Suprapubic skin (tissue), 4 donors: ENCODE results near the gene KAZN. TPM values are rescaled to one million over a fixed set of nuclear protein-coding genes. Genes with fewer than 3 reads are reported as not detected.

Experiments used
- DNase-seq, 2 donors: peaks; one replicate each; pipeline ENCODE4 v3.0.0-alpha.2; 2019; ENCODE audit warnings: low spot score in 2 of 2
- H3K27ac ChIP-seq: fragments of 200-600 bp; sonication (generic); one replicate; pipeline ENCODE4 v1.5.1; 2019
- H3K27me3 ChIP-seq: fragments of 200-600 bp; sonication (generic); one replicate; pipeline ENCODE4 v1.5.1; 2019
- H3K36me3 ChIP-seq: fragments of 200-600 bp; sonication (generic); one replicate; pipeline ENCODE4 v1.5.1; 2019
- H3K4me1 ChIP-seq: fragments of 200-600 bp; sonication (generic); one replicate; pipeline ENCODE4 v1.5.1; 2019
- H3K4me3 ChIP-seq: fragments of 200-600 bp; sonication (generic); one replicate; pipeline ENCODE4 v1.5.1; 2019; ENCODE audit warnings: mild to moderate bottlenecking
- H3K9me3 ChIP-seq: fragments of 200-600 bp; sonication (generic); one replicate; pipeline ENCODE4 v1.5.1; 2019
- CTCF ChIP-seq, 2 donors: fragments of 200-600 bp in 1 of 2; fragments of 450-650 bp in 1 of 2; sonication (generic) in 1 of 2; IDR thresholded peaks; one replicate each; pipeline ENCODE4 v1.5.1; 2016 to 2019; ENCODE audit warnings: antibody characterized with exemption in 2 of 2, mild to moderate bottlenecking in 1 of 2, moderate library complexity in 1 of 2
- EP300 ChIP-seq: sonication (generic); formaldehyde crosslinking; IDR thresholded peaks from one replicate; pipeline ENCODE4 v1.6.1; 2017; ENCODE audit warnings: antibody characterized with exemption
- POLR2A ChIP-seq, 2 donors: fragments of 450-650 bp; IDR thresholded peaks; one replicate each; pipeline ENCODE4 v1.6.1; 2017; ENCODE audit warnings: antibody characterized with exemption in 2 of 2, mild to moderate bottlenecking in 2 of 2, moderate library complexity in 2 of 2
- POLR2AphosphoS5 ChIP-seq, 3 donors: sonication (generic); formaldehyde crosslinking; IDR thresholded peaks; one replicate each; pipeline ENCODE4 v1.6.1; 2017; ENCODE audit warnings: antibody characterized with exemption in 3 of 3
- WGBS: methylation state at CpG from one replicate; pipeline ENCODE4 v1.1.5; 2018; 5-methylcytosine and 5-hydroxymethylcytosine counted together
- total RNA-seq, 4 donors: library from RNA; depleted of rRNA; stranded (reverse); fragments of >200 nt; gene quantifications; one replicate each; pipeline ENCODE4 v1.1.0, GENCODE V29; 2016

The KAZN gene
- total RNA-seq, 4 donors from 2014 or later, result 29.2 to 37.5 (median 31.7) TPM

DNA sequence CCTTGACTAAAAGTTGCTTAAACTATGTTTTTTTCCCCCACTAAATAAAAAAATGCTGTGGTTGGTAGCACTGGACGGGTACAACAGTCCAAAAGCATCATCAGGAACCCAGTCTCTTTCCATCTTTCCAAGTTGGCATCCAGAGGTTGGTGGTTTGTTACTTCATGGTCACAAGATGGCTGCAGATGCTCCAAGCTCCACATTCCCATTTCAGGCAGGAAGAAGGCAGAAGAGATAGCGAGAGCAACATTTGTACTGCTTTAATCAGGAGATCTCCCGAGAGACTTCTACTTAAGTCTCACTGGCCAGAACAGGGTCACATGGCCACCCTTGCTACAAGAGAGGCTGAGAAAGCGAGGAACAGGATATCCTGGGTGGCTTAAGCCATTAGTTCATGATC is 230.2 kb downstream of the KAZN start:
- 93% methylated on average over 4 of the region's 4 CpGs for WGBS
- Histone ChIP-seq H3K36me3 (no peaks in the 10 kb centered on the region), H3K27ac (no peak overlapping the region), H3K27me3 (no peaks in the 10 kb centered on the region), H3K9me3 (no peaks in the 10 kb centered on the region), H3K4me1 (no peaks in the 10 kb centered on the region), H3K4me3 (no peak overlapping the region)
- TF ChIP-seq EP300 (no peak), CTCF (IDR thresholded peaks at IDR 0.05) (no peak), POLR2A (IDR thresholded peaks at IDR 0.05) (no peak), POLR2AphosphoS5 (IDR thresholded peaks at IDR 0.05) (no peak)
- DNase-seq, result no peak

GRCh38 chr1:14835725-14836124 is 237.2 kb downstream of the KAZN start:
- Histone ChIP-seq H3K36me3 (no peaks in the 10 kb centered on the region), H3K4me3 (no peak overlapping the region), H3K9me3 (no peaks in the 10 kb centered on the region), H3K27ac (no peak overlapping the region), H3K4me1 (no peaks in the 10 kb centered on the region), H3K27me3 (no peaks in the 10 kb centered on the region)
- 71% methylated on average over 5 of the region's 5 CpGs for WGBS
- TF ChIP-seq POLR2AphosphoS5 (IDR thresholded peaks at IDR 0.05), result no peak
- TF ChIP-seq EP300, result no peak
- no peak for DNase-seq

DNA sequence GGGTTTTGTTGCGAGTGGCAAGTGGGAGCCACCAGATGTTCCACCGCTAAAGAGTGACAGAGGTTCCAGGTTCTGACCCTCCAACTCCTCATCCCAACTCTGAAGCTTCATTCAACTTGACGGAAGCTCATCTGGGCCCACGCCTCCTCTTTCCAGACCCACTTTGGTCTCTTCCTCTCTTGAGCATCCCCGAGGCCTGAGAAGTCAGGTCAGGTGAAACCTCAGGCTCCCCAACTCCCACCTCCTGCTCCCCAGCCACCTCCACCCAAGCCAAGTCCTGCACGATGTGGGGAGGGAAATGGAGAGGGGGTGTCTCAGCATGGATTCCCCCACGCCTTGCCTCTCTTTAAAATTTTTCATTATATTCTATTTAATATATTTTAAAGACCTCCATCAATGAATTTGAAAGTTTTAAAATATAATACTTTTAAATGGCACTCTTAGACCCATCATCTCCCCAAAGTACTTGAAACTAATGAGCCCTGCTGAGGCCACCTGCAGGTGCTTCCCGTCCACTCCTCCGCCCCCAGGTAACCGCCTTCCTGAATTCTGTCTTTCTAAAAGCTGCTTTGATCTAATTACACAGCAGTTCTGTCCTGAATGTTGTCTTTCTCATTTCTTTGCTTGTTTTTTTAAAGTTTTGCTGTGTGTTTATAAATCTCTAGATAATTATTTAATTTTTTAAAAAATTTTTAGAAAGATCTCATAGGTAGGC is 238.1 kb downstream of the KAZN start:
- DNase-seq, result no peak
- Histone ChIP-seq H3K36me3 (no peaks in the 10 kb centered on the region), H3K4me1 (no peaks in the 10 kb centered on the region), H3K4me3 (no peak overlapping the region), H3K27ac (no peak overlapping the region), H3K9me3 (no peaks in the 10 kb centered on the region), H3K27me3 (no peaks in the 10 kb centered on the region)
- TF ChIP-seq POLR2AphosphoS5 (IDR thresholded peaks at IDR 0.05), result no peak
- TF ChIP-seq EP300, result no peak
- no peak for TF ChIP-seq CTCF (IDR thresholded peaks at IDR 0.05)
- TF ChIP-seq POLR2A (IDR thresholded peaks at IDR 0.05), result no peak
- WGBS, result 92% methylated on average over 10 of the region's 10 CpGs

GRCh38 chr1:14840374-14840773 is 241.9 kb downstream of the KAZN start:
- H3K27me3 ChIP-seq, result no peaks in the 10 kb centered on the region
- no peak for DNase-seq
- H3K27ac ChIP-seq, result no peak overlapping the region
- no peak overlapping the region for H3K4me3 ChIP-seq
- H3K4me1 ChIP-seq, result no peaks in the 10 kb centered on the region
- no peak for TF ChIP-seq POLR2AphosphoS5 (IDR thresholded peaks at IDR 0.05)
- no peak for TF ChIP-seq EP300
- no peak for TF ChIP-seq POLR2A (IDR thresholded peaks at IDR 0.05)
- TF ChIP-seq CTCF (IDR thresholded peaks at IDR 0.05), result no peak
- 90% methylated on average over 7 of the region's 7 CpGs for WGBS
- no peaks in the 10 kb centered on the region for H3K9me3 ChIP-seq
- no peaks in the 10 kb centered on the region for H3K36me3 ChIP-seq

- TF ChIP-seq POLR2A (IDR thresholded peaks at IDR 0.05) (no peak), EP300 (no peak), CTCF (IDR thresholded peaks at IDR 0.05) (no peak), POLR2AphosphoS5 (IDR thresholded peaks at IDR 0.05) (no peak)
- Histone ChIP-seq H3K4me3 (no peak overlapping the region), H3K36me3 (no peaks in the 10 kb centered on the region), H3K27ac (no peak overlapping the region), H3K4me1 (no peaks in the 10 kb centered on the region), H3K27me3 (no peaks in the 10 kb centered on the region), H3K9me3 (no peaks in the 10 kb centered on the region)
- 90% methylated on average over 2 of the region's 2 CpGs for WGBS
- no peak for DNase-seq
These were observed 243.0 kb downstream of the KAZN start for GRCh38 chr1:14841456-14841855.

DNA sequence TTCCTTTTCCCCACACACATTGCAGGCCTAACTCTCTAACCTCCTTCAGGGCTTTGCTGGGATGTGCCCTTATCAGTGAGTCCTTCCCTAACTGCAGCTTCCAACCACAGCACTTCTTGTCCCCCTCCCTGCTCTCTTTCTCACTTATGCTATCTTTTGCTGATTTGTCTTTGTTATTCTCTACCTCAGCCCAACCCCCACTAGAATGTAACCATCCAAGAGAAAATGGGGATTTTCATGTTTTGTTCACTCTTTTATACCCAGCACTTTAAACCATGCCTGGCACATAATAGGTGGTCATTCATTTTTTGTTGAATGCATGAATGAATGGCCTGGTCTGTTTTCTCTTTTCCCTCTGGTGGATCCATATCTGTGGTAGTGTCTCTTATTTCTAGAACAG is 243.5 kb downstream of the KAZN start:
- no peak for DNase-seq
- no peak overlapping the region for H3K4me3 ChIP-seq
- TF ChIP-seq CTCF (IDR thresholded peaks at IDR 0.05) (no peak), POLR2A (IDR thresholded peaks at IDR 0.05) (no peak), EP300 (no peak), POLR2AphosphoS5 (IDR thresholded peaks at IDR 0.05) (no peak)
- no peaks in the 10 kb centered on the region for H3K9me3 ChIP-seq
- H3K27ac ChIP-seq, result no peak overlapping the region
- no peaks in the 10 kb centered on the region for H3K36me3 ChIP-seq
- H3K4me1 ChIP-seq, result no peaks in the 10 kb centered on the region
- no peaks in the 10 kb centered on the region for H3K27me3 ChIP-seq
